Cardiac fibroblast (primary cell): ENCODE results near the gene ATOH8.
A peak's percentile ranks its signal among the peaks of the same experiment; 100 is the strongest.

Experiments
- DNase-seq, 2 donors: peaks; one replicate each; pipeline versions ENCODE4 v3.0.0 to v3.0.0-alpha.2; 2010; ENCODE audit warnings: low read depth in 2 of 2
- H3K4me3 ChIP-seq, 2 donors: replicated peaks in 1 of 2; 1 replicate in 1 of 2; 2 replicates in 1 of 2; pipeline ENCODE4 v1.5.1; 2011; ENCODE audit warnings: low read depth in 2 of 2, low read length in 2 of 2, mild to moderate bottlenecking in 2 of 2, moderate library complexity in 1 of 2
- TF ChIP-seq, protein P1 (sequence below): IDR thresholded peaks from one replicate; pipeline ENCODE4 v1.5.1; 2011; ENCODE audit warnings: low read depth, mild to moderate bottlenecking, low read length, inconsistent platforms

ATOH8 gene

DNA sequence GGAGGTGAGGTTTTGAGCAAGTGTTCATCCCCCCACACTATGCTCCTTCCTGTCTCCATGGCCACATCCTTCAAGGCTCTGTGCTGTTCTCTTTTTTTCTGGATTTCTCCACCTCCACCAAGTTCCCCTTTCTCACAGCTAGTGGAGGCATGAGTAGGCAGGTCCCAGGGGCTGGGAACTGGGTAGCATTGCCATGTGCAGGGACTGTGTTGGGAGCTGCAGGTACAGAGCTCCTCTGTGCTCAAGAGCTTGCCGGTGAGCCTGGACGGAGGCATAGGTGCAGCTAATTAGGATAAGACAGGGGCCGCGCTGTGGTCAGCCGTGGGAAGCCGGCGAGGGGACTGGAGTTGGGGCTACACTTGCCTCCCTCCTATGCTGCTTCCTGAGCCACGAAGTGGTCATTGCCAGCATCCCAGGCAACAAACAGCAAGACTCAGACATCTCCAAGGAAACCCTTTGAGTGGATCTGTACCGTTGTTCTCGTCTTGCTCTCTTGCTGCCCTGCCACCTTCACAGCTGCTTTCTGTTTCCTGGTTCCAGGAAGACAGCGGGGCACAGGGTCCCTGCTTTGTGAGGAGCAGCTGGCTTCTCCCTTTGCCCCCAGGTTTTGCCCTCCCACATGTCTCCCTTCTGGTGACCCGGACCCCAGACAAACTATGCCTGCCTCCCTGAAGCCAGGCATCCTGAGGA, 36.9 kb downstream of the ATOH8 start:
- no peak overlapping the region for H3K4me3 ChIP-seq
- TF ChIP-seq, protein P1, sequence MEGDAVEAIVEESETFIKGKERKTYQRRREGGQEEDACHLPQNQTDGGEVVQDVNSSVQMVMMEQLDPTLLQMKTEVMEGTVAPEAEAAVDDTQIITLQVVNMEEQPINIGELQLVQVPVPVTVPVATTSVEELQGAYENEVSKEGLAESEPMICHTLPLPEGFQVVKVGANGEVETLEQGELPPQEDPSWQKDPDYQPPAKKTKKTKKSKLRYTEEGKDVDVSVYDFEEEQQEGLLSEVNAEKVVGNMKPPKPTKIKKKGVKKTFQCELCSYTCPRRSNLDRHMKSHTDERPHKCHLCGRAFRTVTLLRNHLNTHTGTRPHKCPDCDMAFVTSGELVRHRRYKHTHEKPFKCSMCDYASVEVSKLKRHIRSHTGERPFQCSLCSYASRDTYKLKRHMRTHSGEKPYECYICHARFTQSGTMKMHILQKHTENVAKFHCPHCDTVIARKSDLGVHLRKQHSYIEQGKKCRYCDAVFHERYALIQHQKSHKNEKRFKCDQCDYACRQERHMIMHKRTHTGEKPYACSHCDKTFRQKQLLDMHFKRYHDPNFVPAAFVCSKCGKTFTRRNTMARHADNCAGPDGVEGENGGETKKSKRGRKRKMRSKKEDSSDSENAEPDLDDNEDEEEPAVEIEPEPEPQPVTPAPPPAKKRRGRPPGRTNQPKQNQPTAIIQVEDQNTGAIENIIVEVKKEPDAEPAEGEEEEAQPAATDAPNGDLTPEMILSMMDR: no peak
- no peak for DNase-seq

DNA sequence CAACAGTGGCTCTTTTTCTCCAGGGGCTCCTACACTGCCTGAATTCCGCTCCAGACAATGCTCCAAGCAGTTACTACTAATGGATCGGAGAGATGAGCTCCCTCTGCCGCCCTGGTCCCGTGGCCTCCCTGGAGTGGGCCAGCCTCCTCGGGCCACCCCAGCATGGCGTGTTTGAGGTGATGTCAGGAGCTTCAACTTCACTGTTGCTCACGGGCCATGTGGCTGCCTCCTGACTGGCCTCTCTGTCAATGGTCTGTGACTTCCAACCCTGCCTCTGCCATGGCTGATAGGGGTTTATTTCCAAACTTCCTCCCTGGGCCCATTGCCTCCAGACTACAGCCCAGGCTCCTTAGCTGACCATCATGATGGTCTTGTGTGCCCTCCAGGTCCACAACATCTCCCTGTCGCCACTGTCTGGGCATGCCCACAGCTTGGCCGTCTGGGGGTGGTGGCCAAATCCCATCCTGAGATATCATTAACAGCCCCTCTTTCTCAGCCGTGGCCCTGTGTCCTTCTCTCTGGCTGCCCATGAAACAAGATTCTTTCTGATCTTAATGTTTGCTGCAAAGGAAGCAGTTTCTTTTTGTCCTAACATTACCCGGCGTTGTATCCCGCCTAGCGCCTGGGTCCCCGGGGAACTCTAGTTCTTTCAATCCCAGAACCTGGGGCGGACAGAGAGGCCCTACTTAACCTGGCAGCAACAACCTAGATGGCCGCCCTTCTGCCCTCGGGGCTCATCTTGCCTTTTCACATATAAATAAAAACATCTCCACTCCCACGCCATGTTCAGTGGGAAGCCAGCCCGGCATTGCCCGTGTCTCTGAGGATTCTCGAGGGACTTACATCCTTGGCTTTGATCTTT, 38.1 kb downstream of the ATOH8 start:
- TF ChIP-seq, protein P1: no peak
- peak in 1 of 2 donors; percentile 33 for DNase-seq

DNA sequence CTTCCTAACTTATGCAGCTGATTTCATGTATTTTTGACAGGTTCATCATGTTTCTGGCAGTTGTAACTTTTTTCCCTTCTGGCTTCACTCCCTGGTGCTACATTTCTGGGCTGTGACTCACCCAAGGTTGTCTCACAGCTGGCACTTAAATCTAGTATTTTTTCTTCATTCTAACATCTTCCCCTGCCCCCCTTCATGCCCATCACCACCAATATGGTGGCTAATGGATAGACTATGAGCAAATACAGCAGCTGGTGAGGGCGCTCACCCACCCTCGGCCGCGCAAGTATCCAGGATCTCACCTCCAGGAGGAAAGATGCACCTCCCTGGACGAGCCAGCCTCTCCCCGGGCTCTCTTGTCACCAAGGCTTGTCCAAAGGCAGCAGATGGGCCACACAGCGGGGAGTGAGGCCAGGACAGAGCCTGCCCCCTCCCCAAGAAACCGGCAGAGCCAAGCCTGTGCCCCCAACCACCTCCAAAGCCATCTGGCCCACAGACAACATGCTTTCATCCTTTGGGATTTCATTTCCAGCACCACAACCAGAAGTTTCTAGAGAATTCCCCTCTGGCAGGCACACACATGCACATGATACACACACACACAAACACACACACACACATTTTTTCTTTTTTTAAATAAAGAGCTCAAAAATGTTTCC, 39.1 kb downstream of the ATOH8 start:
- no peak overlapping the region for H3K4me3 ChIP-seq
- DNase-seq: peak; percentile 89 to 91
- TF ChIP-seq, protein P1: no peak

More for the DNA sequence above, 38.1 kb downstream of the ATOH8 start:
- no peak overlapping the region for H3K4me3 ChIP-seq

DNA sequence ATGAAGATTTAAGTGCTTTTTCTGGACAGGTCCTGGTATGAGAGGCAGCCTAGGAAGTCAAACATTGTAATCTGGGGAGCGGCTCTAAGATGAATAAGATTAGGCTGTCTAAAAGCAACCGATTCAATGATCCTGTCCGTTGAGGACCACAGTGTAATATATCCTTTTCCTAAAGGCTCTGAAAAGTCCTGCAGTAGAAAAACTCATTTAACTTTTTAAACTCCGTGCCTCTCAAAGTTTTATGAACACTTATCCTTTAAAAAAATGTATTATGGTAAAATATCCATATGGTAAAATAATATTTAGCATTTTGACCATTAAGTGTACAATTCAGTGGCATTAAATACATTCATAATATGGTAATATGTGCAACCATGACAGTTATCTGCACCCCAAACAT, 39.8 kb downstream of the ATOH8 start:
- no peak for DNase-seq
- TF ChIP-seq, protein P1: no peak
- H3K4me3 ChIP-seq: no peak overlapping the region

DNA sequence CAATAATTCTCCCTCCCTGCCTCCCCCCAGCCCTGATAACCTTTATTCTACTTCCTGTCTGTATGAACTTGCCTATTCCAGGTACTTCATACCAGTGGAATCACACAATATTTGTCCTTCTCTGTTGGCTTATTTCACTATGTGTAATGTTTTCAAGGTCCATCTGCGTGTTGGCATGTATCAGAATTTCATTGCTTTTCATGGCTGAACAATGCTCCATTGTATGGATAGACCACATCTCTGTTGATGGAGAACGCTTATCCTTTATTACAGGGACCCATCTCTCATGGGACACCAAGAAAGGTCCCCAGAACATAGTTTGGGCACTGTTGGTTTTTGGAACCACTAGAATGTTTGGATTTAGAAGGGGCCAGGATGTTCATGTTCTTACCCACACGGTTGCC, 40.2 kb downstream of the ATOH8 start:
- no peak overlapping the region for H3K4me3 ChIP-seq
- DNase-seq: no peak
- TF ChIP-seq, protein P1: no peak

DNA sequence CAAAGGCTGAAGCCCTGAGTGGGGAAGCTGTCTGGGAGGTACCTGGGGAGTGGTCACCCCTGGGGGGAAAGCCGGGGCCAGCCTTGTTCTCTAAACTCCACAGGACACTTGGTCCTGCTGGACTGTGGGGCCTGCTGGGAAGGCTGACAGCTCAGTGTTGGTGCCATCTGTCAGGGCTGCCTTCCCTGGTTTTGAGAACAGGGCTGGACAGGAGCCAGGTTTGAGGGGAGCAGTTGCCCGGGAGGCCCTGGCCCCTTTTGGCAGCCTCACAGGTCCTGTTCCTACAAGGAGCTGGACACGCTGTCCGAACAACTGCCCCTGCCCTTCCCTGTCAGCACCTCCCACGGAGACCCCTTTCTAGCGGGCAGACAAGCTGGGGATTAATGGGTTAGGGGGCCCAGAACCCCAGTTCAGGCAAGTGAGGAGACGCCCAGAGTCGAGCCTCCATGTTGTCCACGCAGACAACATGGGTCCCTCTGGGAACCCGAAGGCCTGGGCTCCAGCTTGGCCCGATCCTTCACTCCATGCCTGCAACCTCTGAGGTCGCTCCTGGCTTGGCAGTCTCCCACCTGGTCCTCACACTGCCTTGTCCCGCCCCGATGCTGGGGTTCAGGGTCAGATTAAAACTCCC, 40.8 kb downstream of the ATOH8 start:
- no peak overlapping the region for H3K4me3 ChIP-seq
- TF ChIP-seq, protein P1: no peak
- DNase-seq: peak in 1 of 2 donors; percentile 22
